GM12864 (cell line): ENCODE data around the gene CGB5.
A peak's percentile ranks its signal among the peaks of the same experiment; 100 is the strongest.
"Not testable (repeated sequence)": the region's sequence is repeated elsewhere in the genome, so short reads cannot be mapped to it uniquely, and the experiment has no call there.

ENCODE experiments used
- DNase-seq: peaks from one replicate; pipeline ENCODE4 v3.0.0-alpha.2; 2011; ENCODE audit warnings: low read depth
- H3K4me3 ChIP-seq: 2 replicates; pipeline ENCODE4 v1.5.1; 2011; ENCODE audit warnings: mild to moderate bottlenecking, low read depth, low read length, control low read depth
- TF ChIP-seq, protein P1 (sequence below): IDR thresholded peaks from 2 replicates; pipeline ENCODE4 v1.5.1; 2011; ENCODE audit warnings: low read depth, mild to moderate bottlenecking, moderate library complexity, low read length, control low read depth, inconsistent platforms; ENCODE audit errors: missing control alignments

CGB5 gene

DNA sequence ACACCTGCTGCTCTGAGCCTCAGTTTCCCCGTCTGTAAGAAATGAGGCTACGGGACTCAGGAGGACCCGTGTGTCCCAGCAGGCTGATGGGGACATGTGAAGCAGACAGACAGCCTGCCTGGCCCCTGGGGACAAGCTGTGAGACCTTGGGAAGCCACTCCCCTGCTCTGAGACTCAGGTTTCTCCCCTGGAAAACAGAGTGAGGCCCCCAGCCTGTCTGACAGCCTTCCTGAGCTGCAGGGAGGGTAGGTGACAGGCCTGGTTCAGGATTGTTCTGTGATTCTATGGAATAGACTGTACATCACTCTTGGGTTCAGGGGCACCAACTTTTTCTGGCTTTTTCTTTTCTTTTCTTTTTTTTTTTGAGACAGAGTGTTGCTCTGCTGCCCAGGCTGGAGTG lies 23.9 kb downstream of the CGB5 start:
- TF ChIP-seq, protein P1, sequence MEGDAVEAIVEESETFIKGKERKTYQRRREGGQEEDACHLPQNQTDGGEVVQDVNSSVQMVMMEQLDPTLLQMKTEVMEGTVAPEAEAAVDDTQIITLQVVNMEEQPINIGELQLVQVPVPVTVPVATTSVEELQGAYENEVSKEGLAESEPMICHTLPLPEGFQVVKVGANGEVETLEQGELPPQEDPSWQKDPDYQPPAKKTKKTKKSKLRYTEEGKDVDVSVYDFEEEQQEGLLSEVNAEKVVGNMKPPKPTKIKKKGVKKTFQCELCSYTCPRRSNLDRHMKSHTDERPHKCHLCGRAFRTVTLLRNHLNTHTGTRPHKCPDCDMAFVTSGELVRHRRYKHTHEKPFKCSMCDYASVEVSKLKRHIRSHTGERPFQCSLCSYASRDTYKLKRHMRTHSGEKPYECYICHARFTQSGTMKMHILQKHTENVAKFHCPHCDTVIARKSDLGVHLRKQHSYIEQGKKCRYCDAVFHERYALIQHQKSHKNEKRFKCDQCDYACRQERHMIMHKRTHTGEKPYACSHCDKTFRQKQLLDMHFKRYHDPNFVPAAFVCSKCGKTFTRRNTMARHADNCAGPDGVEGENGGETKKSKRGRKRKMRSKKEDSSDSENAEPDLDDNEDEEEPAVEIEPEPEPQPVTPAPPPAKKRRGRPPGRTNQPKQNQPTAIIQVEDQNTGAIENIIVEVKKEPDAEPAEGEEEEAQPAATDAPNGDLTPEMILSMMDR, result no peak
- no peak overlapping the region for H3K4me3 ChIP-seq
- DNase-seq, result no peak

GRCh38 chr19:49069026-49069425 lies 25.4 kb downstream of the CGB5 start:
- TF ChIP-seq, protein P1, result no peak
- no peak for DNase-seq
- H3K4me3 ChIP-seq, result no peak overlapping the region

- TF ChIP-seq, protein P1, result no peak
- DNase-seq, result no peak
- no peak overlapping the region for H3K4me3 ChIP-seq
These were observed 26.8 kb downstream of the CGB5 start for GRCh38 chr19:49070416-49070815.

DNA sequence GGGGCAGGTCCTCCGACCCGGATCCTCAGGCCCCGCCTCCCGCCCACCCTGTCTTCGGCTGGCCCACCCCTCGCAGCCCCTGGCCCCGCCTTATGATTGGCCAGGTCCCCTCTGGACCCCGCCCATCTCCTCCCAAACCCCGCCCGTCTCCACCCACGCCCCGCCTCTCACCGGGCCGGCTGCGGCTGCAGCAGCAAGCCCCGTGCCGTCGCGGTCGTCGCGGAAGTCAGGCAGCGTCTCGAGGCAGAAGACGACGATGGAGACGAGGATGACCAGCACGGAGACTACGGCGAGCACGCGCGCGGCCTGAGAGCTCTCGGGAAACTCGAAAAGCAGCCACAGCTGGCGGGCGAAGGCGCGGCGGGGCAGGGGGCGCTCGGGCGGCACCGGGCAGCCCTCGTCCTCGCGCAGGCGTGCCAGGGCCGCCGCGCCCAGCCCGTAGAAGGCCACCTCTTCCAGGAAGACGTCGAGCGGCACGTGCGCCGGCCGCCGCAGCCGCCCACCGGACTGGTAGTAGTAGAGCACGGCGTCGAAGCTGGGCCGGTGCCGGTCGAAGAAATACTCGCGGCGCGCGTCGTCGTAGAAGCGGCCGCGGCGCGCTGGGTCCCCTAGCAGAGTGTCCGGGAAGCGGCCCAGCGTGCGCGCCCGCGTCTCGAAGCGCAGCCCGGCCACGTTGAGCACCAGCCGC lies 28.4 kb downstream of the CGB5 start:
- DNase-seq, result no peak
- no peak overlapping the region for H3K4me3 ChIP-seq
- TF ChIP-seq, protein P1, result no peak

GRCh38 chr19:49073514-49074378 lies 30.1 kb downstream of the CGB5 start:
- H3K4me3 ChIP-seq, result no peak overlapping the region
- DNase-seq, result no peak
- TF ChIP-seq, protein P1, result peak; percentile 41

DNA sequence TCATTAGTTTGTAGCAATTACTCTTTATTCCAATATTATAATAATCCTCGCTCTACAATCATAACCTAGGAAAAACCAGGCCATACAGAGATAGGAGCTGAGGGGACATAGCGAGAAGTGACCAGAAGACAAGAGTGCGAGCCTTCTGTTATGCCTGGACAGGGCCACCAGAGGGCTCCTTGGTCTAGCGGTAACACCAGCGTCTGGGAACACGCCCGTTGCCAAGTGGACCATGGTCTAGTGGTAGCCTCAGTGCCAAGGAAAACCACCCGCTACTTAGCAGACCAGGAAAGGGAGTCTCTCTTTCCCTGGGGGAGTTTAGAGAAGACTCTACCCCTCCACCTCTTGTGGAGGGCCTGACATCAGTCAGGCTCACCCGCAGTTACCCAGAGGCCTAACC lies 31.2 kb downstream of the CGB5 start:
- TF ChIP-seq, protein P1, result peak; percentile 63
- DNase-seq, H3K4me3 ChIP-seq: not testable (repeated sequence)

DNA sequence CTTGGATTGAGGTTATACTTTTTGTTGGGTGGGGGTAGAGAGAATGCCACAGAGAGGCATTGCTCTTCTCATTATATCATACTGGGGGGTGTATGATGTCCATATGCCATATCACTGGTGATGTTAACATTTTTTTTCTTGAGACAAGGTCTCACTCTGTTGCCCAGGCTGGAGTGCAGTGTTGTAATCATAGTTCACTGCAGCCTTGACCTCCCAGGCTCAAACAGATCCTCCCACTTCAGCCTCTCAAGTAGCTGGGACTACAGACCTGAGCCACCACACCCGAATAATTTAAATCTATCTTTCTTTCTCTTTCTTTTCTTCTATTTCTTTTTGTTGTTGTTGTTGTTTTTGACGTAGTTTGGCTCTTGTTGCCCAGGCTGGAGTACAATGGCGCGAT lies 36.7 kb downstream of the CGB5 start:
- no peak overlapping the region for H3K4me3 ChIP-seq
- no peak for DNase-seq
- TF ChIP-seq, protein P1, result no peak
